ENCODE data around the gene RBBP5.

- TF ChIP-seq CTCF (IDR thresholded peaks at IDR 0.05) (no peak), ZFX (IDR thresholded peaks at IDR 0.05; ENCODE audit: borderline replicate concordance) (no peak)
Measured at GRCh38 chr1:205061227-205061626, 60.6 kb downstream of the RBBP5 start.

Measured in 22Rv1 (cell line).